SK-N-SH treated with all-trans-retinoic acid at 6 μM for 48 hours (cell line): Measurements from ENCODE around the gene PCDH15.

ENCODE experiments used
- CREB5 ChIP-seq: fragments of 250-450 bp; sonication (Bioruptor Pico); IDR thresholded peaks from 2 replicates; pipeline ENCODE4 v1.5.1; 2020; ENCODE audit warnings: low read depth, mild to moderate bottlenecking, moderate library complexity
- CSDC2 ChIP-seq: fragments of 250-450 bp; sonication (Bioruptor Pico); IDR thresholded peaks from 2 replicates; pipeline ENCODE4 v1.5.0; 2020; ENCODE audit warnings: mild to moderate bottlenecking, moderate library complexity
- ESRRG ChIP-seq: fragments of 250-450 bp; sonication (Bioruptor Pico); IDR thresholded peaks from 2 replicates; pipeline ENCODE4 v1.6.1; 2021; ENCODE audit warnings: mild to moderate bottlenecking
- RARB ChIP-seq: fragments of 250-450 bp; sonication (Bioruptor Pico); IDR thresholded peaks from 2 replicates; pipeline ENCODE4 v1.8.0; 2021; ENCODE audit warnings: mild to moderate bottlenecking, moderate library complexity
- SNAI2 ChIP-seq: fragments of 250-450 bp; sonication (Bioruptor Pico); IDR thresholded peaks from 2 replicates; pipeline ENCODE4 v1.5.0; 2020; ENCODE audit warnings: mild to moderate bottlenecking, moderate library complexity
- ZFP3 ChIP-seq: fragments of 250-450 bp; sonication (Bioruptor Pico); IDR thresholded peaks from 2 replicates; pipeline ENCODE4 v1.5.0; 2020; ENCODE audit warnings: mild to moderate bottlenecking, moderate library complexity
- ZFP30 ChIP-seq: fragments of 450-650 bp; formaldehyde crosslinking; IDR thresholded peaks from 2 replicates; pipeline ENCODE4 v1.5.0; 2022; ENCODE audit warnings: mild to moderate bottlenecking, moderate library complexity
- ZNF8 ChIP-seq: fragments of 450-650 bp; formaldehyde crosslinking; IDR thresholded peaks from 2 replicates; pipeline ENCODE4 v1.5.0; 2020; ENCODE audit warnings: mild to moderate bottlenecking, moderate library complexity
- TF ChIP-seq, protein P1 (sequence below): fragments of 250-450 bp; sonication (Bioruptor Pico); IDR thresholded peaks from 2 replicates; pipeline ENCODE4 v1.8.0; 2020; ENCODE audit warnings: mild to moderate bottlenecking, moderate library complexity, borderline replicate concordance

DNA sequence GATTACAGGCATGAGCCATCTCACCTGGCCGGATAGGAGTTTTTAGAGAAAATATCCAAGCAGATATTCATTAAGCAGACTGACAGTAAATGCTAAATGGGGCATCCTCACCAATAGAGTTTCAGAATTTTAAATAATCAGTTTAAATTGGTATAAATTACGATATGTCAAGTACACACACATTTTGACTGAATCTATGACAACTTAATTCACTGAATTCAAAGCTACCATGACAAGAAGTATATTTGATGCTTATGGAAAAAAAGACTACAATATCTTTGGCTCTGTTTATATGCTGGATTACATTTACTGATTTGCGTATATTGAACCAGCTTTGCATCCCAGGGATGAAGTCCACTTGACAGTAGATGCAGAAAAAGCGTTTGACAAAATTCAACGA, 774.7 kb downstream of the PCDH15 start:
- TF ChIP-seq CSDC2 (CRISPR knock-in tag) (no peak), SNAI2 (no peak), ZFP3 (CRISPR knock-in tag) (no peak), RARB (CRISPR knock-in tag) (no peak), CREB5 (CRISPR knock-in tag) (no peak), ZNF8 (CRISPR knock-in tag) (no peak), ESRRG (CRISPR knock-in tag) (no peak), ZFP30 (CRISPR knock-in tag) (no peak)
- TF ChIP-seq, protein P1, sequence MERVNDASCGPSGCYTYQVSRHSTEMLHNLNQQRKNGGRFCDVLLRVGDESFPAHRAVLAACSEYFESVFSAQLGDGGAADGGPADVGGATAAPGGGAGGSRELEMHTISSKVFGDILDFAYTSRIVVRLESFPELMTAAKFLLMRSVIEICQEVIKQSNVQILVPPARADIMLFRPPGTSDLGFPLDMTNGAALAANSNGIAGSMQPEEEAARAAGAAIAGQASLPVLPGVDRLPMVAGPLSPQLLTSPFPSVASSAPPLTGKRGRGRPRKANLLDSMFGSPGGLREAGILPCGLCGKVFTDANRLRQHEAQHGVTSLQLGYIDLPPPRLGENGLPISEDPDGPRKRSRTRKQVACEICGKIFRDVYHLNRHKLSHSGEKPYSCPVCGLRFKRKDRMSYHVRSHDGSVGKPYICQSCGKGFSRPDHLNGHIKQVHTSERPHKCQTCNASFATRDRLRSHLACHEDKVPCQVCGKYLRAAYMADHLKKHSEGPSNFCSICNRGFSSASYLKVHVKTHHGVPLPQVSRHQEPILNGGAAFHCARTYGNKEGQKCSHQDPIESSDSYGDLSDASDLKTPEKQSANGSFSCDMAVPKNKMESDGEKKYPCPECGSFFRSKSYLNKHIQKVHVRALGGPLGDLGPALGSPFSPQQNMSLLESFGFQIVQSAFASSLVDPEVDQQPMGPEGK (CRISPR knock-in tag), result no peak
